Astrocyte (in vitro differentiated cells and primary cell): ENCODE measurements around the gene ADGRG4. TPM values are rescaled to one million over a fixed set of nuclear protein-coding genes. Genes with fewer than 3 reads are reported as not detected.

Experiments
- DNase-seq: peaks from one replicate; pipeline ENCODE4 v3.0.0-alpha.2; 2010; ENCODE audit warnings: low read depth
- FAIRE-seq: peaks from 2 replicates; lab custom pipeline; 2011; peaks lifted over from hg19 to GRCh38; lab: Jason Lieb, UNC
- H2AFZ ChIP-seq: 2 replicates; pipeline ENCODE4 v1.6.0; 2012; ENCODE audit warnings: low read depth, low read length, inconsistent platforms
- H3K27ac ChIP-seq: 2 replicates; pipeline ENCODE4 v1.5.1; 2011; ENCODE audit warnings: low read depth, low read length, inconsistent platforms
- H3K27me3 ChIP-seq: 2 replicates; pipeline ENCODE4 v1.6.0; 2011; ENCODE audit warnings: low read length, inconsistent platforms; ENCODE audit not compliant: insufficient read depth
- H3K36me3 ChIP-seq: 2 replicates; pipeline ENCODE4 v1.5.1; 2011; ENCODE audit warnings: low read length, inconsistent platforms; ENCODE audit not compliant: insufficient read depth
- H3K4me1 ChIP-seq: 2 replicates; pipeline ENCODE4 v1.5.1; 2011; ENCODE audit warnings: low read length, inconsistent platforms; ENCODE audit not compliant: insufficient read depth
- H3K4me2 ChIP-seq: 2 replicates; pipeline ENCODE4 v1.6.0; 2012; ENCODE audit warnings: low read length, inconsistent platforms
- H3K4me3 ChIP-seq: 2 replicates; pipeline ENCODE4 v1.5.1; 2011; ENCODE audit warnings: low read depth, mild to moderate bottlenecking, low read length, inconsistent platforms; ENCODE audit not compliant: insufficient read depth
- H3K79me2 ChIP-seq: 2 replicates; pipeline ENCODE4 v1.6.0; 2012; ENCODE audit warnings: mild to moderate bottlenecking, low read length, inconsistent platforms; ENCODE audit not compliant: insufficient read depth
- H3K9ac ChIP-seq: 2 replicates; pipeline ENCODE4 v1.6.0; 2012; ENCODE audit warnings: mild to moderate bottlenecking, low read length, inconsistent platforms
- H3K9me3 ChIP-seq: 2 replicates; pipeline ENCODE4 v1.5.1; 2012; ENCODE audit warnings: low read depth, mild to moderate bottlenecking, low read length, inconsistent platforms; ENCODE audit not compliant: insufficient read depth
- H4K20me1 ChIP-seq: 2 replicates; pipeline ENCODE4 v1.6.0; 2012; ENCODE audit warnings: low read length, inconsistent platforms; ENCODE audit not compliant: insufficient read depth
- H3K27ac Mint-ChIP-seq: one replicate; pipeline ENCODE4 v1.8.0; 2021; ENCODE audit warnings: mild to moderate bottlenecking, mixed read lengths; ENCODE audit not compliant: unreplicated experiment
- H3K27me3 Mint-ChIP-seq: one replicate; pipeline ENCODE4 v1.8.0; 2021; ENCODE audit warnings: low read depth, mixed read lengths; ENCODE audit not compliant: unreplicated experiment
- H3K36me3 Mint-ChIP-seq: one replicate; pipeline ENCODE4 v1.8.0; 2021; ENCODE audit warnings: low read depth, mixed read lengths; ENCODE audit not compliant: unreplicated experiment
- H3K4me1 Mint-ChIP-seq: one replicate; pipeline ENCODE4 v1.8.0; 2021; ENCODE audit warnings: low read depth, mixed read lengths; ENCODE audit not compliant: unreplicated experiment
- H3K4me3 Mint-ChIP-seq: one replicate; pipeline ENCODE4 v1.8.0; 2021; ENCODE audit warnings: mild to moderate bottlenecking, moderate library complexity, mixed read lengths; ENCODE audit not compliant: unreplicated experiment
- H3K9me3 Mint-ChIP-seq: one replicate; pipeline ENCODE4 v1.8.0; 2021; ENCODE audit warnings: mild to moderate bottlenecking, mixed read lengths; ENCODE audit not compliant: unreplicated experiment
- EZH2 ChIP-seq: IDR thresholded peaks from 2 replicates; pipeline ENCODE4 v1.6.1; 2012; ENCODE audit warnings: mild to moderate bottlenecking, low read length, inconsistent platforms; ENCODE audit not compliant: insufficient read depth
- total RNA-seq: library from RNA; stranded (reverse); gene quantifications from 2 replicates; pipeline ENCODE4 v1.2.1, GENCODE V29; 2021
- TF ChIP-seq, protein P1 (sequence below): IDR thresholded peaks from 2 replicates; pipeline ENCODE4 v1.5.1; 2011; ENCODE audit warnings: low read depth, mild to moderate bottlenecking, inconsistent platforms, low read length, moderate library complexity; ENCODE audit not compliant: insufficient read depth

The ADGRG4 gene
- total RNA-seq, 1 donor from 2014 or later = 0.14 TPM

DNA sequence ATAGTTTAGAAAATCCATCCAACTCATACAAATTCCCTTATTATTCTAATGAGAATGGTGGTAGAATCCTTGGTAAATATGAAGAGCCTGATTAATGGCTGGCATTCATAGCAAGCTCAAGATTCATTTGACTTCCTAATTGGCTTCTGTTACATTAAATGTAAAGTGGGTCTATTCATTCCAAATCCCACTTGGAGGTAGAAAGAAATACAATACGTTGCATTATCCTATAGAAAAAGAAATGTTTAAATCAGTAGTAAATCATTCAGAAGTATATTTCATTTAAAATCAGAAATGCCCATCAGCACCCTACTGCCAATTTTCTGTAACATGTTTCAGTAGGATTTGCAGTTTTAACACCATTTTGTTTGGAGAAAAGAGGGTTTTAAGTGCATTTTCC, 6.7 kb downstream of the ADGRG4 start:
- Mint-ChIP-seq H3K27ac (no peak overlapping the region), H3K36me3 (no peaks in the 10 kb centered on the region), H3K9me3 (no peaks in the 10 kb centered on the region), H3K4me1 (peaks cover 3% of the 10 kb centered on the region), H3K4me3 (no peak overlapping the region), H3K27me3 (no peaks in the 10 kb centered on the region)
- DNase-seq = no peak
- Histone ChIP-seq H3K79me2 (no peaks in the 10 kb centered on the region), H3K27ac (no peak overlapping the region), H3K27me3 (no peaks in the 10 kb centered on the region), H3K9me3 (no peaks in the 10 kb centered on the region), H4K20me1 (no peaks in the 10 kb centered on the region), H2AFZ (no peak overlapping the region), H3K4me3 (no peak overlapping the region), H3K36me3 (no peaks in the 10 kb centered on the region), H3K9ac (no peak overlapping the region), H3K4me1 (no peaks in the 10 kb centered on the region), H3K4me2 (no peak overlapping the region)
- TF ChIP-seq, protein P1, sequence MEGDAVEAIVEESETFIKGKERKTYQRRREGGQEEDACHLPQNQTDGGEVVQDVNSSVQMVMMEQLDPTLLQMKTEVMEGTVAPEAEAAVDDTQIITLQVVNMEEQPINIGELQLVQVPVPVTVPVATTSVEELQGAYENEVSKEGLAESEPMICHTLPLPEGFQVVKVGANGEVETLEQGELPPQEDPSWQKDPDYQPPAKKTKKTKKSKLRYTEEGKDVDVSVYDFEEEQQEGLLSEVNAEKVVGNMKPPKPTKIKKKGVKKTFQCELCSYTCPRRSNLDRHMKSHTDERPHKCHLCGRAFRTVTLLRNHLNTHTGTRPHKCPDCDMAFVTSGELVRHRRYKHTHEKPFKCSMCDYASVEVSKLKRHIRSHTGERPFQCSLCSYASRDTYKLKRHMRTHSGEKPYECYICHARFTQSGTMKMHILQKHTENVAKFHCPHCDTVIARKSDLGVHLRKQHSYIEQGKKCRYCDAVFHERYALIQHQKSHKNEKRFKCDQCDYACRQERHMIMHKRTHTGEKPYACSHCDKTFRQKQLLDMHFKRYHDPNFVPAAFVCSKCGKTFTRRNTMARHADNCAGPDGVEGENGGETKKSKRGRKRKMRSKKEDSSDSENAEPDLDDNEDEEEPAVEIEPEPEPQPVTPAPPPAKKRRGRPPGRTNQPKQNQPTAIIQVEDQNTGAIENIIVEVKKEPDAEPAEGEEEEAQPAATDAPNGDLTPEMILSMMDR = no peak
- no peak for TF ChIP-seq EZH2
- FAIRE-seq = no peak

DNA sequence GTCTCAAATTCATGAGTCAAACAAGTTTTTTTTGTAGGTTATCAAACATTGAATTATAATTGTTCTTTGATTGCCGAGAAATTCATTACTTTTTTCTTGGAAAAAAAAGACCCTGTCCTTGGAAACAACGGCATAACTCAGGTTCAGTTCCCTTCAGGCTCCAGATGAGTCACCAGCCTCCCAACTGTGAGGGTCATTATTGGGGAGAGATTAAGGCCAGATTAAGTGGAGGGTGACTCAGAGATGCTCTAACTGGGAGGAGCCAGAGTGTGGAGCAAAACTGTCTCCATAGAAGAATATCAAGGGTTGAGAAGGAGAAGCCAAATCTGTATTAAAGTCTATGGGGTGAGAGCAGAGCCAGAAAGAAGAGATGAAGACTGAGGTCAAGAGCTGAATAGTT, 9.6 kb downstream of the ADGRG4 start:
- H3K27ac Mint-ChIP-seq = no peak overlapping the region
- H3K27ac ChIP-seq = no peak overlapping the region
- H3K4me3 ChIP-seq = no peak overlapping the region
- H3K27me3 ChIP-seq = no peaks in the 10 kb centered on the region
- DNase-seq = peak; percentile 10
- FAIRE-seq = no peak
- TF ChIP-seq, protein P1 = no peak
- no peak for TF ChIP-seq EZH2
- no peaks in the 10 kb centered on the region for H4K20me1 ChIP-seq
- no peak overlapping the region for H3K4me2 ChIP-seq
- no peak overlapping the region for H2AFZ ChIP-seq
- H3K4me1 ChIP-seq = no peaks in the 10 kb centered on the region
- H3K79me2 ChIP-seq = no peaks in the 10 kb centered on the region
- peaks cover 3% of the 10 kb centered on the region for H3K4me1 Mint-ChIP-seq
- no peaks in the 10 kb centered on the region for H3K36me3 ChIP-seq
- H3K36me3 Mint-ChIP-seq = no peaks in the 10 kb centered on the region
- no peaks in the 10 kb centered on the region for H3K9me3 ChIP-seq
- H3K27me3 Mint-ChIP-seq = no peaks in the 10 kb centered on the region
- no peaks in the 10 kb centered on the region for H3K9me3 Mint-ChIP-seq
- H3K9ac ChIP-seq = no peak overlapping the region
- no peak overlapping the region for H3K4me3 Mint-ChIP-seq

DNA sequence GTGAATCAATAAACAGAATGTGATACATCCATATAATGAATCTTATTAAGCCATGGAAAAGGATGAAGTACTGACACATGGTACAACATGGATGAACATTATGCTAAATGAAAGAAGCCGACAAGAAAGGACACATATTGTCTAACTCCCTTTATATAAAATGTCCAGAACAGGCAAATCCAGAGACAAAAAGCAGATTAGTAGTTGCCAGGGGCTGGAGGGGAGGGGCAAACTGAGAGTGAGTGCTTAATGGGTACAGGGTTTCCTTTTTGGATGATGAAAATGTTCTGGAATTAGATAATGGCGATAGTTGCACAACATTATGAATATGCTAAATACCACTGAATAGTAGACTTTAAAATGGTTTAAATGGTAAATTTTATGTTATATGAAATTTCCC, 17.4 kb downstream of the ADGRG4 start:
- H3K4me3 ChIP-seq = no peak overlapping the region
- FAIRE-seq (peak; percentile 78), DNase-seq (no peak)
- Mint-ChIP-seq H3K36me3 (no peaks in the 10 kb centered on the region), H3K27ac (no peak overlapping the region), H3K9me3 (no peaks in the 10 kb centered on the region), H3K4me3 (no peak overlapping the region), H3K4me1 (no peaks in the 10 kb centered on the region), H3K27me3 (no peaks in the 10 kb centered on the region)
- no peaks in the 10 kb centered on the region for H4K20me1 ChIP-seq
- H3K27me3 ChIP-seq = no peaks in the 10 kb centered on the region
- H3K9me3 ChIP-seq = no peaks in the 10 kb centered on the region
- H3K79me2 ChIP-seq = no peaks in the 10 kb centered on the region
- no peak overlapping the region for H3K4me2 ChIP-seq
- H3K9ac ChIP-seq = no peak overlapping the region
- no peak overlapping the region for H3K27ac ChIP-seq
- no peaks in the 10 kb centered on the region for H3K36me3 ChIP-seq
- H3K4me1 ChIP-seq = no peaks in the 10 kb centered on the region
- TF ChIP-seq EZH2 = no peak
- TF ChIP-seq, protein P1 = no peak
- no peak overlapping the region for H2AFZ ChIP-seq
